CD14-positive monocyte (primary cell): ENCODE data around the gene SLC35G6. TPM values are rescaled to one million over a fixed set of nuclear protein-coding genes. Genes with fewer than 3 reads are reported as not detected.

Experiments
- DNase-seq, 3 donors: peaks; one replicate each; pipeline ENCODE4 v3.0.0-alpha.2; 2011 to 2022
- H2AFZ ChIP-seq: 2 replicates; pipeline ENCODE4 v1.6.0; 2012; ENCODE audit warnings: mild to moderate bottlenecking, low read depth, low read length, inconsistent platforms; ENCODE audit not compliant: insufficient read depth, poor library complexity, severe bottlenecking
- H3K27ac ChIP-seq, 2 donors: 1 replicate in 1 of 2; 2 replicates in 1 of 2; pipeline ENCODE4 v1.5.1; 2012 to 2013; ENCODE audit warnings: low read length in 2 of 2, control low read depth in 1 of 2, inconsistent platforms in 1 of 2, low read depth in 1 of 2, mild to moderate bottlenecking in 1 of 2
- H3K27me3 ChIP-seq, 2 donors: one replicate each; pipeline versions ENCODE4 v1.6.0 to v1.6.1; 2011 to 2013; ENCODE audit warnings: low read length in 2 of 2; ENCODE audit not compliant: control insufficient read depth in 2 of 2, insufficient read depth in 2 of 2
- H3K36me3 ChIP-seq, 2 donors: replicated peaks in 1 of 2; 1 replicate in 1 of 2; 2 replicates in 1 of 2; pipeline versions ENCODE4 v1.5.1 to v1.6.1; 2012 to 2013; ENCODE audit warnings: low read length in 2 of 2, control low read depth in 1 of 2, inconsistent platforms in 1 of 2, mild to moderate bottlenecking in 1 of 2; ENCODE audit not compliant: insufficient read depth in 2 of 2, control insufficient read depth in 1 of 2
- H3K4me1 ChIP-seq, 2 donors: 1 replicate in 1 of 2; 2 replicates in 1 of 2; pipeline versions ENCODE4 v1.5.1 to v1.6.1; 2012 to 2013; ENCODE audit warnings: low read length in 2 of 2, control low read depth in 1 of 2, inconsistent platforms in 1 of 2, mild to moderate bottlenecking in 1 of 2, moderate library complexity in 1 of 2; ENCODE audit not compliant: insufficient read depth in 2 of 2, control insufficient read depth in 1 of 2
- H3K4me2 ChIP-seq: replicated peaks from 2 replicates; pipeline ENCODE3; 2012; ENCODE audit warnings: low read length, moderate library complexity, mild to moderate bottlenecking; ENCODE audit not compliant: poor library complexity, severe bottlenecking; ENCODE audit errors: extremely low read depth
- H3K4me3 ChIP-seq, 3 experiments: fragments of 200-600 bp in 1 of 3; sonication (generic) in 1 of 3; replicated peaks in 1 of 3; 1 replicate in 2 of 3; 2 replicates in 1 of 3; pipeline ENCODE4 v1.5.1; 2011 to 2013; ENCODE audit warnings: low read length in 3 of 3, mild to moderate bottlenecking in 3 of 3, control low read depth in 2 of 3, low read depth in 2 of 3, inconsistent platforms in 1 of 3, moderate library complexity in 1 of 3
- H3K79me2 ChIP-seq: 2 replicates; pipeline ENCODE4 v1.6.0; 2012; ENCODE audit warnings: mild to moderate bottlenecking, control low read depth, inconsistent platforms, low read length, moderate library complexity; ENCODE audit not compliant: insufficient read depth
- H3K9ac ChIP-seq: 2 replicates; pipeline ENCODE4 v1.6.0; 2017; ENCODE audit warnings: low read length, mild to moderate bottlenecking; ENCODE audit not compliant: insufficient read depth, poor library complexity, severe bottlenecking
- H3K9me3 ChIP-seq, 2 donors: replicated peaks in 1 of 2; 1 replicate in 1 of 2; 2 replicates in 1 of 2; pipeline versions ENCODE4 v1.5.1 to v1.6.1; 2012 to 2013; ENCODE audit warnings: low read length in 2 of 2, control low read depth in 1 of 2; ENCODE audit not compliant: control insufficient read depth in 1 of 2, insufficient read depth in 1 of 2
- H4K20me1 ChIP-seq: 2 replicates; pipeline ENCODE4 v1.6.0; 2012; ENCODE audit warnings: mild to moderate bottlenecking, low read length, control low read depth, moderate library complexity; ENCODE audit not compliant: insufficient read depth
- H3K27ac Mint-ChIP-seq, 7 donors: one replicate each; pipeline ENCODE4 v1.8.0; 2020; ENCODE audit warnings: mild to moderate bottlenecking in 7 of 7, mixed read lengths in 7 of 7, moderate library complexity in 6 of 7, inconsistent platforms in 2 of 7
- H3K27me3 Mint-ChIP-seq, 3 donors: one replicate each; pipeline ENCODE4 v1.8.0; 2021 to 2022; ENCODE audit warnings: low read depth in 3 of 3, mild to moderate bottlenecking in 3 of 3, mixed read lengths in 3 of 3, moderate library complexity in 3 of 3, inconsistent platforms in 1 of 3
- H3K36me3 Mint-ChIP-seq, 2 donors: one replicate each; pipeline ENCODE4 v1.8.0; 2020; ENCODE audit warnings: mixed read lengths in 2 of 2, inconsistent platforms in 1 of 2, mild to moderate bottlenecking in 1 of 2
- H3K4me1 Mint-ChIP-seq: one replicate; pipeline ENCODE4 v1.8.0; 2020; ENCODE audit warnings: mild to moderate bottlenecking, mixed read lengths
- H3K4me3 Mint-ChIP-seq, 2 donors: one replicate each; pipeline ENCODE4 v1.8.0; 2020; ENCODE audit warnings: mild to moderate bottlenecking in 2 of 2, mixed read lengths in 2 of 2, moderate library complexity in 1 of 2
- H3K9me3 Mint-ChIP-seq, 7 donors: one replicate each; pipeline ENCODE4 v1.8.0; 2020 to 2022; ENCODE audit warnings: mixed read lengths in 7 of 7, mild to moderate bottlenecking in 6 of 7, moderate library complexity in 6 of 7, inconsistent platforms in 2 of 7
- CTCF ChIP-seq: fragments of 200-600 bp; IDR thresholded peaks from one replicate; pipeline ENCODE4 v1.8.0; 2022; ENCODE audit warnings: antibody characterized with exemption, mild to moderate bottlenecking
- WGBS: methylation state at CpG from one replicate; pipeline ENCODE4 v1.1.5; 2013; ENCODE audit warnings: missing lambda C conversion rate; ENCODE audit not compliant: insufficient coverage; 5-methylcytosine and 5-hydroxymethylcytosine counted together
- intact Hi-C, 2 donors: fragments of 100-400 bp; cut with micrococcal nuclease; formaldehyde crosslinking; loops; one replicate each; pipeline versions ENCODE4 v1.15.0 to v1.15.1; 2023
- polyA plus RNA-seq, 3 donors: library from polyadenylated mRNA; depleted of rRNA in 1 of 3; unstranded in 2 of 3; stranded (reverse) in 1 of 3; fragments of 300-500 nt in 2 of 3; fragments of >200 nt in 1 of 3; fragmentation: Illumina TruSeq in 2 of 3; gene quantifications; 1 replicate in 2 of 3; 2 replicates in 1 of 3; pipeline ENCODE4 v1.2.3, GENCODE V29; 2012 to 2021

SLC35G6 gene
- polyA plus RNA-seq, 3 donors: not detected

DNA sequence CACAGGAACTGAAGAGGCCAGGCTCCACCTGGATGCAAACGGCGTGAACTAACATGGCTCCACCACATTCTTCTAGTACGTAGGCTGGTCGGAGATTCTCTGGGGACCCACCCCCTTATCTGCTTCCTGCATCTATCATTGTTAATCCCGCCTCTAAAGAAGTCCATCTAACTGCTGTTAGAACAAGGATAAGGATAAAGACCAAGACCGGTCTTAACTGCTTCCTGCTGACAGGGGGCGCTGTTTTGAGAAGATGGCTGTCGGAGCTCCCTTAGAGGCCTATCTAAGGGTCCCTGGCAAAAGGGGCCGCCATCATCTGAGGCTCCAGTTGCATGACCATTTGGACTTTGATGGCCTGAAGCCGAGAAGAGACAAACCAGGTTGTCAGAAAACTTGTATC, 41.8 kb downstream of the SLC35G6 start:
- TF ChIP-seq CTCF: peak; percentile 75
- Histone ChIP-seq H3K27me3 (no peaks in the 10 kb centered on the region), H3K4me3 (no peak overlapping the region), H3K4me1 (no peaks in the 10 kb centered on the region), H2AFZ (no peak overlapping the region), H3K36me3 (no peaks in the 10 kb centered on the region), H3K9ac (no peak overlapping the region), H3K27ac (no peak overlapping the region), H4K20me1 (no peaks in the 10 kb centered on the region), H3K9me3 (peaks cover 2 to 9% of the 10 kb centered on the region in 2 donors), H3K4me2 (no peak overlapping the region), H3K79me2 (no peaks in the 10 kb centered on the region)
- H3K27me3 Mint-ChIP-seq: peaks cover 0 to 4% (median 4%) of the 10 kb centered on the region in 3 donors
- DNase-seq: peak; percentile 29 to 52 (median 50)
- peaks cover 2 to 26% (median 15%) of the 10 kb centered on the region in 7 donors for H3K9me3 Mint-ChIP-seq
- no peak overlapping the region for H3K27ac Mint-ChIP-seq
- H3K36me3 Mint-ChIP-seq: no peaks in the 10 kb centered on the region
- H3K4me3 Mint-ChIP-seq: no peak overlapping the region
- intact Hi-C loops: loop anchor here (2.0 kb wide), 1 partner anchor 38 kb away; the partner anchor contains the start of gene SENP3 (in 2 of the 2)
- peaks cover 4% of the 10 kb centered on the region for H3K4me1 Mint-ChIP-seq
- WGBS: 57% methylated on average over 6 of the region's 10 CpGs

DNA sequence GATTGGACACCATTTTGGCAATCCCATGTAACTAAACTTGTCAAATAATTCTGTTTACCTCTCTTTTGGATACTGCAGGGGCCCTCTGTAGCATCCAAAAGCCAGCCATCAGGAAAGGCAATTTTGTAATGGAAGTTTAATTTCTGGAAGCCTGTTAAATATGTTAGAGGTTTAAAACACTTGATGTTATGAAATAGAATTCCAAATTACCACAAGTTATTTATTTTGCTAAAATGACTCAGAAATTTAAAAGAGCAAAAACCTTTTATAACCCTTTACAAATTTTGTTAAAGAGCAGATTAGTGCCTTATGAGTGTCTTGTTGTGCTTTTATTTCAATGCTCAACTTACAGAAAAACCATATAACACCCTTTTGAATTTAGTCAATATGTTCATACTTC, 47.6 kb downstream of the SLC35G6 start:
- no peak for TF ChIP-seq CTCF
- no peaks in the 10 kb centered on the region for H4K20me1 ChIP-seq
- no peak overlapping the region for H3K4me3 Mint-ChIP-seq
- no peaks in the 10 kb centered on the region for H3K79me2 ChIP-seq
- no peak overlapping the region for H3K4me2 ChIP-seq
- H2AFZ ChIP-seq: no peak overlapping the region
- H3K36me3 ChIP-seq: no peaks in the 10 kb centered on the region
- H3K9me3 Mint-ChIP-seq: peaks cover 8 to 48% (median 43%) of the 10 kb centered on the region in 7 donors
- no peak overlapping the region for H3K9ac ChIP-seq
- H3K4me3 ChIP-seq: no peak overlapping the region
- H3K4me1 ChIP-seq: peaks cover 6 to 8% of the 10 kb centered on the region in 2 donors
- no peaks in the 10 kb centered on the region for H3K27me3 ChIP-seq
- DNase-seq: no peak
- peaks cover 17 to 33% of the 10 kb centered on the region in 2 donors for H3K9me3 ChIP-seq
- intact Hi-C loops: no loop called here
- no peaks in the 10 kb centered on the region for H3K36me3 Mint-ChIP-seq
- H3K27ac ChIP-seq: no peak overlapping the region
- H3K4me1 Mint-ChIP-seq: peaks cover 4% of the 10 kb centered on the region
- peaks cover 2 to 6% (median 6%) of the 10 kb centered on the region in 3 donors for H3K27me3 Mint-ChIP-seq
- H3K27ac Mint-ChIP-seq: no peak overlapping the region
